GM21723 (cell line): ENCODE results near the gene CCNG2.

Experiments used
- ATAC-seq: cut with Tn5 transposase; IDR thresholded peaks from one replicate; pipeline ENCODE4 v1.9.1; 2021; ENCODE audit warnings: mild to moderate bottlenecking, moderate library complexity; ENCODE audit not compliant: unreplicated experiment

The CCNG2 gene

DNA sequence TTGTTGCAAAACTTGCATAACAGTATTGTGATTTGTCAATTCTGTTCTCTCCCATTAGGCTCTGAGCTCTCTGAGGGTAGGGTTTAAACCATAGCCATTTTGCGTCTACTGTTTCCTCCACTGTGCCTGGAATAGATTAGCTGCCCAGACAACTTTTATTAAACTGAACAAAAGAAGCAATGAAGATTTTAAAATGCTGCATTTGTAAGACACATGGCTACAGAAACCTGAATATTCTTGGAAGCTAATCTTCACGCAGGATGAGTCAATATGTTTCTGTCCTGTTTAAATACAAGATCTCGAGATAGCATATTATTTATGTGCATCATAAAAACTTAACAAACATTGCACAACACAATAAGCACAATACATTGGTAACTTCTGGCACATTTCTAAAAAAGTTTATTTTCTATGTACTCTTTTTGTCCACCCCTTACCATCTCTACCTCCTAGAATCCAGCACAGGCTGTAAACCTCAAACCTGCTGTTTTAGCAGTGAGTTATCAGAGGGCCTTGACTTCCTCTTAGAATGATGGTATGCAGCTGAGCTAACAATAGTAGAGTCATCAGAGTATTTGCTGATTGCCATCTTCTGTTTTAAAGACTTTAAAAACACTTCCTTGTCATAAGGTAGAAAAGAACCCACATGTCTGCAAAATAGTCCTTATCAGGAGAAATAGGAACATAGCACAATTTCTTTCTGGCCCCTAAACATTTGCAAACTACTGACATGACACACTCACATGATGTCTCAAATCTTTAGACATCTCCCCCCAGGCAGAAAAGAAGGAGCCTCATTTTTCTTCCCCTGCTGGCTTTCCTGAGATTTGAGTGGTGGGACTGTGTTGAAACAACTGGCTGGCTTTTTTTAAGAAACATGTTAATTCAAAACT, 10.6 kb upstream of the CCNG2 start:
- ATAC-seq, result no peak

DNA sequence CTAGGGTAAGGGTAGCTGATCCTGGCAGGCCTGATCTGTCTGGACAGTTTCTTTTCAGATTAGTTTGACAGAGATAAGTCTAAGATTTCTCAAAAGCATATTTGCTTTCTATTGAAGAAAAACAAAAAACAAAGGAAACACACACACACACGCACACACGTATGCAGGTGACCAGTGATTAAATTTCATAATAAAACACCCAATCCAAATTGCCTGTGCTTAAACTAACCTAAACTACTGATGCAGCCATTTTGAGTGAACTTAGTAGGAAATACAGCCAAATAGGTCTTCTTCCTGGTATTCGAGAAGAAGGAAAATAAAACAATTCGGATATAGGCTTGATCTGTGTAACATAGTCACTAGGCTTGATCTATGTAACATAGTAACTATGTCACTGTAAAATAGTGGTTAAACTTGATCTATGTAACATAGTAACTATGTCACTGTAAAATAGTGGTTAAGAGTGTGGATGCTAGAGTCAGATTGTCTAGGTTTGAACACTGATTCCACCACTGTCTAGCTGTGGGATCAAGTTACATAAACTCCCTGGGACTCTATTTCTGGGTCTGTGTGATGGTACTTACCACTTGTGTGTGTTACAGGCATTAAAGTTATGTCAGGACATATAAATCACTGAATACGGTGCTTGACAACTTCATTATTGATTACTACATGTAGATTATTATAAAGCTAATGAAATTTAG, 9.8 kb upstream of the CCNG2 start:
- ATAC-seq, result no peak

DNA sequence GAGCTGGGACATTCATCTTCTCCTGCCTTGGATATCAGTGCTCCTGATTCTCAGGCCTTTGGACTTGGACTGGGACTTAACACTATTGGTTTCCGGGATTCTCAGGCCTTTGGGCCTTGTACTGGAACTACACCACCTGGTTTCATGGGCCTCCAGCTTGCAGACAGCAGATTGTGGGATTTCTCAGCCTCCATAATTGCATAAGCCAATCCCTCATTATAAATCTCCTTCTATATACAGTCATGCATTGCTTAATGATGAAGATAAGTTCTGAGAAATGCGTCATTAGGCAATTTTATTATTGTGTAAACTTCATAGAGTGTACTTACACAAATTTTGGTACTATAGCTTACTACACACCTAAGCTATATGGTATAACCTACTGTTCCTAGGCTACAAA, 8.9 kb upstream of the CCNG2 start:
- no peak for ATAC-seq

DNA sequence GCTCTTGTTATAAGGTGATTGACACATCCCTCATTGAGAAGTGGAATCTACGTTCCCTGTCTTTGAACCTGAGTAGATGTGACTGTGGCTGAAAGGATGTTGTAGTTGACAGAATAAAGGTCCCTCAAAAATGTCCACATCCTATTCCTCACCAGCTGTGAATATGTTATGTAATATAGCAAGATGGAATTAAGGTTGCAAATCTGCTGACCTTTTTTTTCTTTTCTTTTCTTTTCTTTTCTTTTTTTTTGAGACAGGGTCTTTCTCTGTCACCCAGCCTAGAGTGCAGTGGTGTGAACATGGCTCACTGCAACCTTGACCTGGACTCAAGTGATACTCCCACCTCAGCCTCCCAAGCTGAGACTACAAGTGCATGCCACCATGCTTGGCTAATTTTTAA, 7.2 kb upstream of the CCNG2 start:
- no peak for ATAC-seq

DNA sequence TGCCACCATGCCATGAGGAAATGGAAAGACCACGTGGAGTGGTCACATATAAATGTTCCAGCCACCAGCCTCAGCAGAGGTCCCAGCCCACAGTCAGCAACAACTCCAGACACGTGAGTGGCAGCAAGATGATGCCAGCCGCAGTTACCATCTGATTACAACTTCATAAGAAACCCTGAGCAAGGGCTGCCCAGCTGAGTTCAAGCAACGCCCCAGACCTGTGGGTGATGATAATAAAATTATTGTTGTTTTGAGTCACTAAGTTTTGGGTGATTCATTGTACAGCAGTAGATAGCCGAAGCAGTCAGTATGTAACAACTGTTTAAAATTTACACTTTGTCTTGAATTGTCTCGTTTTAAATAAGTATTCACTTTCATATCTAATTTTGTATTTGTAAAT, 5.8 kb upstream of the CCNG2 start:
- ATAC-seq, result no peak

DNA sequence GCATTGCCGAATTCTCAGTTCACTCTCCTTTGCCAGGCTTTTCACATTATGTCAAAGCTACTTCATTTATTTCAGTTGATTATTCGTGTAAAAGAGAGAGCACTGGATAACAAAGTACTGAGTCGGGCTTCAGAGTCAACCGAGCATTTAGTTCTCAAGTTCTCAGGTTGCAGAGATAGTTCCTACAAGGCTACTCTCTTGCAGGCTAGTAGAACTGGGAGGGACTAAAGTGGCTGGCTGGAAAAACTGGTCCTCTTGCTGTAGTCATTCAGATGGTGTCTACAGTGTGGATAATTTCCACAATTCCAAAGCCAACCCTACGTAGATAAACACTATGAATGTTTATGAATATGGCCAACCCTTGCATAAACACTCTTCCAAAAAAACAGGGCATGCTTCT, 4.6 kb upstream of the CCNG2 start:
- ATAC-seq, result no peak

DNA sequence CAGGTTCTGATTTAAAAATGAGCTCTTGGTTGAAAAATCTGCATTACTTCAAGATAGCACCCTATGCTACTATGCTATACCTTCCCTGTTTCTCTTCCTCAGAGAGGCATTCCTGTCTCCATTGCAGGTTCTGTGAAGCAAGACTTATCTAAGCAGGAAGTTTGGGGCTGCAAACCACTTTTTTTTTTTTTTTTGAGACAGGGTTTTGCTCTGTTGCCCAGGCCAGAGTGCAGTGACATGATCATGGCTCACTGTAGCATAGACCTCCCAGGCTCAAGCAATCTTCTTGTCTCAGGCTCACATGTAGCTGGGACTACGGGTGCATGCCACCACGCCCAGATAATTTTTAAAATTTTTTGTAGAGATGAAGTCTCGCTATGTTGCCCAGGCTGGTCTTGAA, 4.0 kb upstream of the CCNG2 start:
- ATAC-seq, result no peak

DNA sequence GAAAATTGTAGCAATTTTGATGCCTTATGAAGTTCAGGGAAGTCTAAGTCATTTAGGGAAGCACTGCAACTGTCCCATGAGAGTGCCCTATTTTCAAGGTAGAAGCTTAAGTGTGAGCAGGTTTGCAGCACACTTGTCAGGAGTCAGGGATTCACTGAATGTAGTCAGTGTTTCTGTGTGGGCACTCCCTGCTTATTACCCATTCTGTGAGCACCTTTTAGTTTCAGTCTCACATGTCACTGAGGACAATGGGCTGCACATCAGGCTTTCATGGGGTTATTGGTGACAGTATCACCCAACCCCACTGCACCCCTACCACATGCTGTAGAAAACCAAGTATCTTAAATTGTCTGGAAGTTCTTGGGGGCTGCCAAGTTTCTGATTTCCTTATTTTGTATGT, 2.9 kb upstream of the CCNG2 start:
- no peak for ATAC-seq

DNA sequence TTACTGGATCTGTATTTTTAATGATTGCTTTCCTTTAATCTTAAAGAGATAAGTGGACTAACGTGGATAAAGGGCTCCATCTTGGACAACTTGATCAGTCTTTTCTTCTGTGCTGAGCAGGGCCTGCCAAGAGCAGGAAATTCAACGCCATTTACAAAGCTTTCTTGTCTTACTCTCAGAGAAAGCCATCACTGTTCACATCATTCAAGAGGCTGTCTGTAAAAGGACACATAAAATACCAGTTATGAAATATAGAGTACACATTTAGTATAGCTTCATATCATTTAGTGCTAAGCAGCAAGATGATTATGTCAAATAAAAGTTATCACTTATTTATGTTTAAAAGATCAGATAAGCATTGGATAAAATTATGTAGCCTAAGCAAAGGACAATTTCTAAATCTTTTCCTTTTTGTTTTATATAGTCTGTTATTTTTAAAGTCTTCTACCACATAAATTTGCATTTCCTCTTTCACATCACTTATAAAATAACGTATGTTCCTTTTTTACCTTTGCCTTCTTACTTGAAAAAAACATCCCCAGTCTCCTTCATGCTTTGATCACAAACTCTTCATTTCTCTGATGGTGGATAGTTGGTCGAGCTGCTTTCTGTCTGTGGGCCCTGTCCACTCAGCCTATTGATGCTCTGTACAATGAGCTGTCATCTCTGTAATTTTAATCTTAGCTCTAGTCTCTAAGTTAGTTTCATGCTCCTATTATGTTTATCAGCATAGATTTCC, 2.1 kb upstream of the CCNG2 start:
- ATAC-seq, result no peak

DNA sequence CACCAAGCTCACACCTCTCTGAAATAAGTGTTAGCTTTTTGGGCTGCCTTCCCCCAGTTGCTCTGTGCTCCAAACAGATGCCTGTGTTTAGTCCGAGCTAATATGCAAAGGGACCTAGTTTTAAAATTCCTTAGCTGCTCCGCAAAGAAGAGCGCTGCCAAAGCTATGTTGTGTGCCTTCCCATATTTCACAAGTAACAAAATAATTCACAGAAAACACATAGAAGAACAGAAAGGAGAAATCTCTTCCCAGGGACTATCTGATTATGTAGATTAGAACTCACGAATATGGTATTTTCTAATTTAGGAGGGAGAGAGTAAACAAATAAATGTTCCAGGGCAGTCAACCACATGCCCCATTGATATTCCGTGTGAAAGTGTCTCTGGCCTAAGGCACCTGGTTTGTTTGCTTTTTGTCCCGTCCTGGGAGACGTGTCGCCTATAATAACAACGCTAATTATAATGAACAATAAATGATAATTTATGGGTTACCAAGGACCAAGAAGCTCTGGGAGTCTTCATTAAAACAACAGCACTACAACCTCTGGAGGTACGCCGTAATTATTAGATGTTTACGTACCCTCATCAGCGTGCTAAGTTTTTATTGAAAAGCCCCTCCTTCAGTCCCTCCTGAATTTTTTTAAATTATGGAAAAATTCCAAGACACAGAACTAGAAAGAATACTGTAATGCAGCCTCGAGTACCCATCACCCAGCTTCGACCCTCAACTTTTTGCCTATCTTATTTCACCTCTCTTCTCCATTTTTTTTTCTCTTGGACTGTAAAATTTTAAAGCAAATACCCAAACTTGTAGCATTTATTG, 1.2 kb upstream of the CCNG2 start:
- no peak for ATAC-seq

DNA sequence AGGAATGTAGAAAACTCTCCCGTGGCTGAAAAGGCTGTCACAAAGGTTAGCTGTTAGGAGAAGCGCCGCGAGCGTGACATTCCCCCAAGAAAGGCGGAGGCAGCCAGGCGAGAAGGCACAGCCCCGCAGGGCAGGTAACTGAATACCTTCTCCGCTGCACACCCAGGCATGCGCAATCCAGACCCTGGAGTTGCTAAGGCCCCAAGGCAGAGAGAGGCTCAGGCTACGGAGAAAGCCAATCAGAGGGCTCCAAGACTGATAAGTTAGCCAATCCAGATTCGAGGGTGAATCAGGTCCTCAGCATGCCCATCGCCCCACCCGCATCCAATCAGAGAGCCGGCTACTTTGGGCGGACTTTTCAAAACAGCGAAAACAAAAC, 485 bp upstream of the CCNG2 start:
- ATAC-seq, result peak; percentile 79

DNA sequence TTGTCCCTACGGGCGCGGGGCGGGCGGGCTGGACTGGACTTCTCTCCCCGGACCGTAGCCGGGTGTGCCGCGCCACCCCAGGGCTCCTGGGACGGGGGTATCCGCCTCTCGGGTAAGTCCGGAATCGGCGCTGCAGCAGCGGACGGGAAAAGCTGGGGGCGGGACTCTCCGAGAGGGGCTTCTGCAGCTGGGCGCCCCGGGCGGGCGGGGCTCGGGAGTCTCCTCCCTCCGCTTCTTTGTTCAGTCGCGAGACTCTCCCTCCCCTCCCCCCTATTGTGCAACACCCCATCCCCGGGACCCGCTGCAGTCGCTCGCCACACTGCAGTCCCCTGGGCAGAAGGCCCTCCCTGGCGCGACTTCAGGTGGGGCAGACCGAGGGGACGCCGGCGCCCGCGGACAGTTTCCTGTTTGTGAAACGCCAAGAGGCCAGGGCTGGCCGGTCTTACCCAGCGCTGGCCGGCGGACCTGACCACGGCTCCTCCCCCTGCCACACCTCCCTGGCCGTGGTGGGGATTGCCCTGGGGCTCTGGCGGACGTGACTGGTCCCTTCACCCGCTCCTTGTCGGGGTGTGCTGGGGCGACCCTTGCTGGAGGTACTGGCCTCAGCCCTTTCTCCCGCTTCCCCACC, 966 bp downstream of the CCNG2 start:
- peak; percentile 67 for ATAC-seq

DNA sequence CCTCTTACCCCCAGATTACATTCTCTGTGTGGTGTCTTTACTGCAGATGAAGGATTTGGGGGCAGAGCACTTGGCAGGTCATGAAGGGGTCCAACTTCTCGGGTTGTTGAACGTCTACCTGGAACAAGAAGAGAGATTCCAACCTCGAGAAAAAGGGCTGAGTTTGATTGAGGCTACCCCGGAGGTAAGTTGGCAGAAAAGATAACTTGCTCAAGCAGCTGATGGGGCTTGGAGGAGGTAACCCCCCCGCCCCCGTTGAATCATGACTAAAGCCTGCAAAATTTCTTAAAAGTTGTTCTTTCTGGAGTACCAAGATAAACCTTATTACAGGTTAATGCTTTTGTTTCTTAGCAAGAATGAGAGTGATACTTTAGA, 1.5 kb downstream of the CCNG2 start:
- no peak for ATAC-seq

DNA sequence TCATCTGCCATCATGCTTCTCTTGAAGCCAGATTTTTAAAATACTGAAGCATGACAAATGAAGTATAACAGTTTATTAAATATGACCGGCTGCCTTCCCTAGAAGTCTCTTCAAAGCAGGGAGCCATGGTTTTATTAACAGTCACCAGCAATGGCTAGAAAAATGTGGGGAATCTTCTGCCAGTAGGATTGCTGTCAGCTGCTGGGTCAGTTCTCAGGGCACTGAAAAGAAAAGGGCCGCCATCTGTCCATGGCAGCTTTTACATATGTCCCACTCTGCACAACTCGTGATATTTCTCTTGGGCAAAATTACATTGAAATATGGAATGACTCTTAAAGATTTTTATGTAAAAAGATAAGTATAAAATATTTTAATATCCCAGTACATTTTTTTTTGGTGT, 2.8 kb downstream of the CCNG2 start:
- ATAC-seq, result no peak

DNA sequence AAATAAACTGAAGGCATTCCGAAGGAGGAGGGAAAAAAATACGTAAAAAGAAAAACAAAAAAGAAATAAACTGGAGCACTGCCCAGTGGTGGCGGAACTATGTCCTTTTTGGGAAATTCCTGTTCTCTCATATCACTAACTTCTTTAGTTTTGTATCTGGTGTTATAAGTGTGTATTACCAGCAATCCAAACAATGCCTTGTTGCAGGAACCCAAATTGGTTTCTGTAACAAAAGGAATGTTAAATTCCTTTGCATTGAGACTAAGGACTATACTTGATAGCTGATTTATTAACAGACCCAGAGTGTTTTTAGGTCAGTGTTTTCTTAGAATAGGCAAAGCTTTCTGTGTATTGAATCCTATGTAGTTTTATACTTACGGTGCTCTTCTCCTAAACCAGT, 6.6 kb downstream of the CCNG2 start:
- ATAC-seq, result no peak

DNA sequence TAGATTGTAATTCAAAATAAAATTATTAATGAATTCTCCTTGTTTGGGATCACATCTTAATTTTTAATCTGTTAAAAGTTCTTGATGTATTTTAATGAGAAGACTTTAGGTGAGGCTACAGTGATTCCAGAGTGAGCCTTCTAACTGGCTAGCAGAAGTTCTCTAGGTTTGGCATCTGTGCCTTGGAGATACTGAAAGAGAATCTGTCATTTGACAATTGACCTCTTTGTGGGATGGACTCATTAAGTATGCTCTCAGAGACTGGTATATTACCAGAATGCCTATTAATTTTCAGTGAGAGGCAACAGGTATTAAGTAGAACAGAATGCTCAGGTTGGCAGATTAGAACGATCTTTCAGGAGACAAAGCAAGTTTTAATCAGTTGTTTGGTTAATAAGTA, 10.2 kb downstream of the CCNG2 start:
- no peak for ATAC-seq

DNA sequence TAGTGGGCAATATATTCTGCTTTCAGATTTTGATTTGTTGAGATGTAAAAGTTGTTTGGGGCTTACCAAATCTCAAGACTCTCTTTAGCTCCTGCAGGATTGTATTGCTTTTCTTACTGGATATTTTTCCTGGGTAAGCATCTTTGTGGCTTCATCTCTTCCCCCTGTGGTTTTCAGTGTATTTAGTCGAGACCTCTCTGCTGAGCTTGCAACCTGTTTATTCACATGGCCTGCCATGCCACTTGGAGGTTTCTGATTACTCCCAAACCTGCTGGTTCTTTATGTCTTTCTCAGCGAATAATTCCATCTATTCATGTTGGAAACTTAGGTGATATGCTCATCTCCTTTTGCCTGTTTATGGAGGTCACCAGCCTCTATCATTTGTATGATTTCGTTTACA, 10.9 kb downstream of the CCNG2 start:
- ATAC-seq, result no peak

DNA sequence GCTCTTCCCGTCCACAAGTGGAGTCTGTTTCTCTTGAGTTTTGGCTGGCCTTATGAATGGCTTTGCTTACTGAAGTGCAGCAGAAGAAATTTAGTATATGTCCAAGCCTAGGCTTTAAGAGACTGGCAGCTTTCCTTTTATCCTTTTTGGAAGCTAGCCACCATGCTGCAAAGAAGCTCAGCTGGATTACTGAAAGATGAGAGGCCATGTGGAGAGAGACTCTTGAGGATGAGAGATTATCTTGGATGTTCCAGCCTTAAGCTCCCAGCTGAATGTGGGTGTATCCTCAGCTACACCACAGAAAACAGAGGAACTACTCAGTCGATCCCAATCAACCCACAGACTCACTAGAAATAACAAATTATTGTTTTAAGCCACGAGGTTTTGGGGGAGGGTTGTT, 12.5 kb downstream of the CCNG2 start:
- no peak for ATAC-seq

DNA sequence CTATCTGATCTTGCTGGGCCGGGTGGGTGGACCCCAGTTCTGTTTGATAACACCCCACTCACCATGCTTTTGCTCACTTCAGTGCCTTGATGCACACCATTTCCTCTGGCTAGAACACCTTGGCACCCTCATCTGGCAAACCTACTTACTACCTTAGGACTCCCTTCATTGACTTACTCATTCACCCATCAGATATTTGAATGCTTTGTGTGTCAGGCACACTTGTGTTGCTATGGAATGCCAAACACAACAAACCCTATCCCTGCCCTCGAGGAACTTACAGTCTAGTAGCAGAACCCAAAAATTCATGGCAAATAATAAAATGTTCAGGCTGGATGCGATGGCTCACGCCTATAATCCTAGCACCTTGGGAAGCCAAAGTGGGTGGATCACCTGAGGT, 13.9 kb downstream of the CCNG2 start:
- ATAC-seq, result no peak

DNA sequence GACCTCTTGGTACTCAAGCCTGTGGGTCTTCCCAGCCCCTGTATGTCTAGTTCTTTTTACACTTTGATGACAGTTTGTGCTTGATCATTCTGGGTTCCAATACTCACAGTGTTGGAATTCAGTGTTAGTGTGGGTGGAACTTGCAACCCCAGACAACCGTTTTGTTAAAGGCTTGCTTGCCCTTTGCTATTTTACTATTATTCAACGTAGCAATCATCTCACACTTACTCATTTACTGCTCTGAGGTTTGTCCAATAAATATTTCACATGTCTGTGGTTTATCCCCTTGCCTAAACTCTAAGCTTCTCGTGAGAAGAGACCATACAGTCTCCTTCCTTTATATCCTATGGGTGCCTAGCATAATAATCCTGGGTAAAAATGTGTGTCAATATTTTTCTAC, 15.3 kb downstream of the CCNG2 start:
- ATAC-seq, result no peak

DNA sequence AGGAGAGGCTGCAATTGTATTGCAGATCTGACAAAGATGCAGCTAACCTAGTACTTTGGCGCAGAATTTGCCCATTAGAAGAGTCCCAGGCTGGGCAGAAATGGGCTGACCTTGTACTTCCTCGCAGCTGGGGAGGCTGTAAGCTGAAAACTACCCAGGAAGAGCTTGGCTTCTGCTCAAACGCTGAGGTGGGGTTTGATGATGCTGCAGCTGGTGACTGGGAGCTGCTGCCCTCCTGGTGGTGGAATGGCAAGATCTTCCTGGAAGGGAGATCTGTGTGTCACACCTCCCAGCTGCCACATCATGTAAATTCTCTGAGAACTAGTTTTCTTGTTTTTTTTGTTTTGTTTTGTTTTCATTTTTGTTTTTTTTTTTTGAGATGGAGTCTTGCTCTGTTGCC, 17.4 kb downstream of the CCNG2 start:
- no peak for ATAC-seq
